Measurements from ENCODE around the gene PPA2.

GRCh38 chr4:105432438-105432837, 41.4 kb downstream of the PPA2 start:
- TF ChIP-seq CTCF (IDR thresholded peaks at IDR 0.05) (no peak), POLR2A (IDR thresholded peaks at IDR 0.05) (no peak)

Data from adrenal gland (tissue), 5 donors.